Umbilical cord (tissue), 2 donors: ENCODE measurements around the gene PIK3C2G. TPM values are rescaled to one million over a fixed set of nuclear protein-coding genes. Genes with fewer than 3 reads are reported as not detected.

Experiments
- DNase-seq: peaks from one replicate; pipeline ENCODE4 v3.0.0-alpha.2; 2015; ENCODE audit warnings: low spot score
- total RNA-seq: library from RNA; depleted of rRNA; stranded (reverse); fragments of >200 nt; gene quantifications from one replicate; pipeline ENCODE4 v1.2.3, GENCODE V29; 2014; ENCODE audit warnings: low replicate concordance; ENCODE audit not compliant: insufficient read depth

PIK3C2G gene
- total RNA-seq, 1 donor from 2014 or later = 8.7 TPM

GRCh38 chr12:18345021-18345735 is 83.9 kb downstream of the PIK3C2G start:
- no peak for DNase-seq

DNA sequence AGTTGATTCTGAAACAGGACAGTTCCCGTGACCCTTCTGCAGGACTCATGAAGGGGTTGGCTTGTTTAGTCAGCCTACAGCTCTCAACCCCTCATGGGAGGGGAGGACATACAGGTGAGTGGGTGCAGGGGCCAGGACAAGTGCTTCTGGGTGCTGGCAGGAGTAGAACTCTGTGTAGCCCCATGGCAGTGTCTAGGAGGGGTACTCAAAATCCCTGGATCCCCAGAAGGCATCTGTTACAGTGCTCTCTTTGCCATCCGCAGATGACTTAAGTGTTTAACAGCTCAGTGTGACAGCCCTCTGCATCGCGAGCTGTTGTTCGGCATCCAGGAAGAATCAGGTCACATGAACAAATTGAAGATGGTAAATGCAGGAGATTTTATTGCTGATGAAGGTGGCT is 91.0 kb downstream of the PIK3C2G start:
- no peak for DNase-seq

DNA sequence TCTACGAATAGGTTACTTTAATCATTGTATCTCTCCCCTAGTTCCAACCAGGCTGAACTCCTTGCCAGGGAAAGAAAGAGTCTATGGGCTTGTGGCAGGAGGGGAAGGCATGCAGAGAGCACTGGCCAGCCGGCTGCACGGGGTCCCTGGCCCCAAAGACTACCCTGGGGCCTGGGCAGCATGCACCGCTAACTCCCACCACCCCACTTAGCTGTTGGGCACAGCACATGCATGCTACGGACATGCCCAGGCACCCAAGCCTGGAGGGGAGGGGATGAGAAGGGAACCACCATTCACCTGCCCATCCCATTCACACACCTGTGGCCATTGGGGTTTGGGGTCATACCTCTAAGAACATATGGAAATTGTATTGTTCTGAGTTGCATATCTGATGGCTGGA is 94.1 kb downstream of the PIK3C2G start:
- no peak for DNase-seq

- DNase-seq = no peak
Measured at GRCh38 chr12:18358077-18358476, 96.8 kb downstream of the PIK3C2G start.

- DNase-seq = no peak
Measured at GRCh38 chr12:18358930-18359329, 97.6 kb downstream of the PIK3C2G start.

- peak; percentile 11 for DNase-seq
Measured at GRCh38 chr12:18361433-18361832, 100.1 kb downstream of the PIK3C2G start.

DNA sequence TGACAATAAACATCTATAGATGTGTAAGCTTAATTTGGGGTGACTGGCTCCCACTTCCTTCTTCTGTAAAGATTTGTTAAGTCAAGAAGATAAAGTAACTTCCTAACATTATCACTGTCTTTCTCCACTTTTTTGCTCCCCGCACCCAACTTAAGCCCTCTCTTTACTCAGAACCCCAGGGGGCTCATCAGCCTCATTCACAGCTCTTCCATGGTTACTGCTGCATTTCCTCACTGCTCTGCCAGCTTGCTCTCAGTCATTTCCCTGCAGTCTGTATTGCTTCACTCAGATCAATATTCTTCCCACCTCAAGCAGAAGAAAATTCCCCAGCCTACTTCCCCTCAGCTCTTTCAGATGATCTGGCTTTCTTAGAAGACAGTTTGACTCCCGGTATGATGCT is 102.0 kb downstream of the PIK3C2G start:
- no peak for DNase-seq

DNA sequence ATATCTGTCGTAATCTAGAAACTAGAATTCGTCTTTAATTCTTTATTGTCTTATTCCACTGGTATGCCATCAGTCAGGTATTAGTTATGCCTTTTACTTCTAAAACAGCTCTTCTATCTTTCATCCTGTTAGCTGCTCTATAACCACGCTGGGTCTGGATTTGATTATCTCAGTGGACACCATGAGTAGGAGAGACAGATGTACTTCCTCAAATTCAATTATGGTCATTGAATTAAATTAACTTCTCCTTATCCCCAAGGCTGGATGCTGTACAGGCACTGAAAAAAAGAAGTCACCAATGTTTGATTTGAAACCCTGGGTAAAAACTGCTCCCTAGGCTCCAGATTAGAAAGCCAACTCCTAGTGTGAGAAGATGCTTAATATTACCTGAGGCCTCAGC is 107.3 kb downstream of the PIK3C2G start:
- DNase-seq = no peak

DNA sequence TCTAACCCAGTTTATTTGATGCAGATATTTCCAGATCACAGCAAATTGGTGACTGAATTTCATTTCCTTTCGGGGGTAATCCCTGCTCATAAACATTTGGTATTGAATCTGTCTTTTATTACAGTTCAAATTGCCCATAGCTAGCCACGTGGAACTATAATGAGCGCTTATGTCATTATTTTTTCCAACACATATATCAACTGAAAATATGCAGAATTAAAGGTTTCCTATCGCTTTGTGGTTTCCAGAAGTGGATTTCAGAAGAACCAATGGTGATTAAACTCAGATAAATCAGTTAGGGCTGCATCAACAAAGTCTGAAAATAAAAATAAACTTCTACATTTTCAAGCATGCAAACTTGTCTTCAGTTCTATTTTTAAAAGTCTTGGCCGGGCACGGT is 111.9 kb downstream of the PIK3C2G start:
- no peak for DNase-seq

- no peak for DNase-seq
Measured at GRCh38 chr12:18375131-18375530, 113.8 kb downstream of the PIK3C2G start.

- no peak for DNase-seq
Measured at GRCh38 chr12:18375583-18375982, 114.3 kb downstream of the PIK3C2G start.

DNA sequence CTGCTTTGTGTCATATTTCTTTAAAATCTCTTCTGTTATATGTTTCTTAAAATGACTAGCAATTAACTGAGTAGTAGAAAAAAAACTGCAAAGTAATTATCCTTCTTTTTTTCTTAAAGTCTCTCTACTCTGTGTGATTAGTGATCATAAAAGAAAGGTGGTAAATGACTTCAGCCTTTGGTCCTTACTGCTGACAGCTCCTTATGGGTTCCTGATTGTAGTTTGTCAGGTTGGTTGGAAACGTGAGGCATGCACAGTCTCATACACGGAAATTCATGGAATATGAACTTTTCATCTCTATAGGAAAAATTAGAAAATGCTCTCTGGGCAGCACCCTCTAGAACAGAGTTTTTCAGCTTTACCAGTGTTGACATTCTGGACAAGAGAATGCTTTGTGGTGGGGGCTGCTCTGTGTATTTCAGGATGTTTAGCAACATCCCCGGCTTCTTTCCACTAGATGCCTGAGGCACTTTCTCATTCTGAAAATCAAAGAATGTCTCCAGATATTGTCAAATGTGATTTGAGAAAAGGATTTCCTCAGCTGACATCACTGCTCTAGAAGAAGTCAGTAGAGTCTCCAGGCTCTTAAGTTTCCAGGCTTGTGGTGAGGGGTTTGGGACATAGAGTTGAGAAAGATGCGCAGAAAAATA is 121.0 kb downstream of the PIK3C2G start:
- DNase-seq = peak; percentile 48

GRCh38 chr12:18383203-18383602 is 121.9 kb downstream of the PIK3C2G start:
- DNase-seq = peak; percentile 88

DNA sequence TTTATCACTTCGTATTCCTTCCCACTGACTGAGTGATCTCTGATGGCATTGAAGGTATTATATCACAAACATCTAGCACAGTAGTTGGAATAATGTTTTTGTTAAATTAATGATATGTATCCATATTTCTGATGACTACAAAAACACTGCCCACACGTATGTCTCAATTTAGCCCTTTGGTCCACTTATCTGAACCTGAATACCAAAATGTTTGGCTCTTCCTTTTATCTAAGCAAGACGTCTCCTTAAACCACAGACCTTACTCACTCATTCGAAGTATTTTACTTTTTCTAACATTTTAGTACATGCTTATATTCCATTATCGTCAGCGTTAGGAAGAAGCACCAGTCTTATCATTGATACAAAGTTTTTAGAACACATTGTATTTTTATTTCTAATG is 126.4 kb downstream of the PIK3C2G start:
- DNase-seq = no peak

DNA sequence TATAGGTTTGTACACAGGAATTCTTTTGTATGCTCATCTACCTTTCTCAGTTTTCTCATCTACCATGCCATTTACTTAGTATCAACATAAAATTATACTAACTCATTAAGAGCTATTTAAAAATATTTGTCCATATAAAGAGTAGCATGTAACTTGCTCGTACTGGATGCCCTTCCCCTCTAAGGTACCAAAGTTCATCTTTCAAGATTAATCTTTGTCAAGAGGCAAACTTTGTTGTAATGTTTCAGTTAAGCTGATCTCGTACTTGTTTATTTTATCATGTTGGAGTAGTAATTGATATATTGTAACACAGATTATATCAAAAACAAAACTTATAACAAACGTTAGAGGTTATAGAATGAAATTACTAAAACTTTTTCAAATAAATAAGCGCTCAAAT is 128.5 kb downstream of the PIK3C2G start:
- no peak for DNase-seq

DNA sequence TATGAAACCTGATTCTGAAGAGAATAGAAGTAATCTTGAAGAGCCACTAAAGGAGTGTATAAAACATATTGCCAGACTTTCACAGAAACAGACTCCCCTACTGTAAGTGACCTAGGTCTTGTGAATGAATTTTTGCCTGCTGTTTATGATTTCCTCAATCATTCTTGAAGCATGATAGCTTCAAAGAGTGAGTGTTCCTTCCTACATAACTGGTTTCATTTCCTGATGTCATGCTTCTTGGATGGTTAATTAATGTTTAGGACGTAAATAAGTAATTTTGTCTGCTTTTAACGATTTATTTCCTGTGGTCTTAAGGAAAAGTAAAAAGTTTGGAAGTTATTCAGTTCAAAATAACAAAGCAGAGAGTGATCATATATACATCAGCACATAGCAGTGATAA is 129.8 kb downstream of the PIK3C2G start:
- DNase-seq = no peak

DNA sequence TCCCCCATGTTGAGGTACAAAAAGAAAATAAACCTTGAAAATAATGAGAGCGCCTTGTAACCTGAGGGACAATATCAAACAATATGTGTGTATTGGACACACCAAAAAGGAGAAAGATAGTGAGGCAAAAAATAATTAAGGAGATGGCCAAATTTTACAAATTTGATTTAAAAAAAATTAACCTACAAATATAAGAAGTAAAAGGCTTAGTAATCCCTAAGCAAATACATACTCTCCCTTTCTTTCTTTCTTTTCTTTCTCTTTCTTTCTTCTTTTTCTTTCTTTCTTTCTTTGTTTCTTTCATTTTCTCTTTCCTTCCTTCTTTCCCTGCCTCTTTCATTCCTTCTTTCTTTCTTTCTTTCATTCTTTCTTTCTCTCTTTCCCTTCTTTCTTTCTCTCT is 133.4 kb downstream of the PIK3C2G start:
- DNase-seq = no peak

DNA sequence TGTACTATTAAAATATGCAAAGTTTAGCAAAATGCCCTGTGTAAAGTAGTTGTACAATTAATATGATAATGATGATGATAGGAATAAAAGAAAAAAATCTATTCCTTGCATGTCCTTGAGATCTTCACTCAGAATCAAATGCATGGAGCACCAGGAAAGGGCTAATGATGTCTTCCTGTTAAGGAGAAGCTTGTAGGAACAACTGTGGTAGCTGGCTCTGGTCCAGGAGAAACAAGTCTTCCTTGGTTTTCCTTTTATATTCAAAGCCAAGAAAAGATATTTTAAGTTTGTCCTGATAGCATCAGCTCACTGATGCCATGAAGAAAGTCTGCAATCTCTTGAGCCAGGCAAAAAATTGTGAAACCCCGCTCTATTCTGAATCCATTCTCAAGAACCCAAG is 138.9 kb downstream of the PIK3C2G start:
- DNase-seq = no peak

- no peak for DNase-seq
Measured at GRCh38 chr12:18402872-18403611, 141.7 kb downstream of the PIK3C2G start.

DNA sequence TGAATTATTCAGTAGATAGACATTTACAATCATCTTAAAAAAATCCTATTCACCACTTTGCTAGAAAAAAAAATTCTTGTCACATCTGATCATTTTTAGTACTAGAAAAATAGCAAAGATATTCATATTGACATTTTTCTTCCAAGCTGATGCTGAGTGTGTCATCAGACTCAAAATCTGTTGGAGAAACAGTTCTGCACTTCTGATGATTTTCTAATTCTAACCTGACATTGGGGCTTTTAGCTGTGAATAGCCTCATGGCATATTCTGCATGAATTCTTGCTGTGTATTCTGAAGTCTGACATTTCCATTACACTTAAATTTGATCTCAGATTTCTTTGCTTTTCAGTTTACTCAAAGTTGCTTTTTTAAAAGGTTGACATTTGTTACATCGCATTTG is 150.1 kb downstream of the PIK3C2G start:
- no peak for DNase-seq

GRCh38 chr12:18414671-18415070 is 153.4 kb downstream of the PIK3C2G start:
- DNase-seq = no peak

DNA sequence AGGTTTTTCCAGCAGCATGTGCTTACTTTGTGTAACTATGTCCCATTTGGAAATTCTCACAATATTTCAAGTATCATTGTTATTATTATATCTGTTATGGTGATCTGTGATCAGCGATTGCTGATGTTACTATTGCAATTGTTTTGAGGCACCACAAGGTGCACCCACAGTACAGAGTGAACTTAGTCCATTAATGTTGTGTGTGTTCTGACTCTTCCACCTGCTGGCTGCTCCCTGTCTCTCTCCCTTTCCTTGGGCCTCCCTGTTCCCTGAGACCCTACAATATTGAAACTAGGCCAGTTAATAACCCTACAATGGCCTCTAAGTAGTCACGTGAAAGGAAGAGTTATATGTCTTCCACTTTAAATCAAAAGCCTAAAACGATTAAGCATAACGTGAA is 153.9 kb downstream of the PIK3C2G start:
- no peak for DNase-seq

DNA sequence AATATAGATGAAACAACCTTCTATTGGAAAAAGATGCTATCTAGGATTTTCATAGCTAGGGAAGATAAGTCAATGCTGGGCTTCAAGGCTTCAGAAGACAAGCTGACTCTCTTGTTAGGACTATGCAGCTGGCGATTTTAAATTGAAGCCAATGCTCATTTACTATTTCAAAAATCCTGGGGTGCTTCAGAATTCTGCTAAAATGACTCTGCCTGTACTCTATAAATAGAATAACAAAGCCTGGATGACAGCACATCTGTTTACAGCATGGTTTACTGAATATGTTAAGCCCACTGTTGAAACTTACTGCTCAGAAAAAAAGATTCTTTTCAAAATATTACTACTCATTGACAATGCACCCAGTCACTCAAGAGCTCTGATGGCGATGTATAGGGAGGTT is 155.1 kb downstream of the PIK3C2G start:
- no peak for DNase-seq
